GM18519 (cell line): ENCODE data around the gene SMARCC1.

Source experiments
- ATAC-seq: cut with Tn5 transposase; IDR thresholded peaks from one replicate; pipeline ENCODE4 v1.9.1; 2021; ENCODE audit warnings: mild to moderate bottlenecking, moderate library complexity; ENCODE audit not compliant: unreplicated experiment, low FRiP score

The SMARCC1 gene

GRCh38 chr3:47712398-47712797 lies 69.3 kb downstream of the SMARCC1 start:
- no peak for ATAC-seq

DNA sequence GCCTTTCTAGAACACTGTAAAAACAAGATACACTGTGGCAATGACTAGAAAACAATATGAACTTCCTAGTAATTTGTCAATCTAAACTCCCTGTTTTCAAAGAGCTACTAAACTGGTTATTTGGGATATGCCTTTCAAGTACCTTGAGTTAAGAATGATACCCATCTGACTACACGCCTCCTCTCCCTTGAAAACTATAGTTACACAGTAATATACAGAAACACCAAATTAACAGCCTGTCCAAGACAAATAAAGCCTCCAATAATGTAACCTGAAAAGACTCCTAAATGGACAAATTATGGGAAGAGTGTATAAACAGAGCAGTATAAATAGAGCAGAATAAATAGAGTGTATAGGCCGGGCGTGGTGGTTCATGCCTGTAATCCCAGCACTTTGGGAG lies 70.1 kb downstream of the SMARCC1 start:
- no peak for ATAC-seq

DNA sequence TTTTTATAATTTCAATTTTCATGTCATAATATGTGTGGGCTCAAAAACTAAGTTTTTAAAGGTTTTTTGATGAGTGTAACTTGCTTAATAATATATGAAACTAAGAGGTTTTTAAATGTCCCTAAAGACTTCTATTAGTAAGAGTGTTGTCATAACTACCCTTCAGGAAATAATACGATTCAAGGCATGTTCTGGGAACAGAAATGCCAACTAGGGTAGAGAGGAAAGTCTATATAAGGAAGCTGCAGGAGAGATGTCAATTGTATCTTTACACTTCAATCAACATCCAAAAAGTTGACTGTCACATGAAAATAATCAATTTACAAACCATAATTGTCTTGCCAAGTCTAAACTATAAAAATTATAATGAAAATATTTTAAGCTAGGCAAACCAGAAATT lies 76.3 kb downstream of the SMARCC1 start:
- no peak for ATAC-seq

GRCh38 chr3:47704237-47704612 lies 77.5 kb downstream of the SMARCC1 start:
- ATAC-seq = no peak

GRCh38 chr3:47701388-47701787 lies 80.3 kb downstream of the SMARCC1 start:
- no peak for ATAC-seq

- no peak for ATAC-seq
These were observed 89.5 kb downstream of the SMARCC1 start for GRCh38 chr3:47692158-47692557.

DNA sequence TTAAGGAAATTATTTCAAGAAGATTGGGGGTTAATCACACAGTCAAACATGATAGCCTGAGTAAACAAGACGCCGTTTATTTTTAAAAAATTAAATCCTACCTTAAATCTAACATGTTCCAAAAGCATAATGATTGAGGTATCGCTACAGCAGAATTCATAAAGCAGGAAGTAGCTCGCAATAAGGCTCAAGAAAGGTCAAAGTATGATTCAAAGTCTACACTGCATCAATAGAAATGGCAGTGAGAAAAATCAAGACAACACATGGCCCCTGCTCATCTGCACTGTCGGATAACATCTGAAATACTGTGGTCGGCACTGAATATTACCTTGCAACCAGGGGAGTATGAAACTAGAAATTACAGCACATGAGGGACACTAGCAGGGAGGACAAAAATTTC lies 93.2 kb downstream of the SMARCC1 start:
- ATAC-seq = no peak

- no peak for ATAC-seq
These were observed 96.7 kb downstream of the SMARCC1 start for GRCh38 chr3:47685037-47685436.

- no peak for ATAC-seq
These were observed 100.7 kb downstream of the SMARCC1 start for GRCh38 chr3:47681016-47681415.

DNA sequence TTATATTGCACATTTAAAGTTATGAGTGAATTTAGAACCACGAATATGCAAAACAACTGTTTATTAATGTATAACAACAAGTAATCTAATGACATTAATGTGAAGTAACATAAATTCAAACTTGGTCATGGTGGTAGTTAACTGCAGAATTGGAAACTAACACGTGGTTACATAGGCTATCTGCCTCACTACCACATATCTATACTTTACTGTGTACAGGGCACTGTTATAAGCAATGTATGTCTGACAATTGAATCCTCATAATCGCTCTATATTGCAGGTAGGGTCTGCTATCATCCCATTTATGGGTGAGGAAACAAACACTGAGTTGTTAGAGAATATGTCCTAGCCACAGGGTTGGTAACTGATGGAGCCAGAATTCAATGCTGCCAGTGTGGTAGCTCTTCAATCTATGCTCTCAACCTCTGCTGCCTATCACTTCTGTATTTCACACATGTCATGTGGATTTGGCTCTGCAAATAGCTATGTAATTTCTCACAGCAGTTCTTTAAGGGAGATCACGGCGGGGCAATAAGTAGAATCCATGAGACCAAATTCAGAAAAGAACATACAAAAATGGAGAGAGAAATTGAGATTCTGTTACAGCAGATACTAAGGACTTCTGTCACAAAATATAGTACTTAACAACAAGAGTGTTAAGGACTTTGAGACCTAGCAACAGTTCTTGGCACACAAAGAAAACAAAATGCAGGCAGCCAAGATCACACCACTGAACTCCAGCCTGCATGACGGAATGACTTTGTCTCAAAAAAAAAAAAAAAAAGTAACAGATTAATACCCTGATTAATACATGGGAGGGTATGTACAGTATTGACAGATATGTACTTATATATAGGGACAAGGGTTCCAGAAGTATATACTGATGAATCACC lies 103.0 kb downstream of the SMARCC1 start:
- ATAC-seq = no peak

- no peak for ATAC-seq
These were observed 112.5 kb downstream of the SMARCC1 start for GRCh38 chr3:47669026-47669749.

DNA sequence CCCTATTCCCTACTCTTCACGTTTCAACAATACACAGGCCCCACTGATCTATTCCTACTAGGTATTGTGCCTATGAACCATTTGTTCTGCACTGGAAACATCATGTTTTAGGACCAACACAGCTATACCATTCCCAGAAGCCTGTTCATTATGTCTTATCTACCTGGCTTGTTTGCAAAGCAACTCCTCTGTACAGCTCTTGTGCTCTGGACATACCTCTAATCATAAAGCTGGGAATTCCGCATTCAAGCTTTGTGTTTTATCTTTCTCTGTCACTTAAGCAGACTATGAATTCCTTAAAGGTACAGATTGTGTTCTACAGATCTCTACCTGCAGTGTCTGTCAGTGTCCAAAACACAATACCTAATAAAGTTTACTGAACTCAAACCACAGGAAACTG lies 115.6 kb downstream of the SMARCC1 start:
- ATAC-seq = no peak

GRCh38 chr3:47664519-47664918 lies 117.2 kb downstream of the SMARCC1 start:
- no peak for ATAC-seq

DNA sequence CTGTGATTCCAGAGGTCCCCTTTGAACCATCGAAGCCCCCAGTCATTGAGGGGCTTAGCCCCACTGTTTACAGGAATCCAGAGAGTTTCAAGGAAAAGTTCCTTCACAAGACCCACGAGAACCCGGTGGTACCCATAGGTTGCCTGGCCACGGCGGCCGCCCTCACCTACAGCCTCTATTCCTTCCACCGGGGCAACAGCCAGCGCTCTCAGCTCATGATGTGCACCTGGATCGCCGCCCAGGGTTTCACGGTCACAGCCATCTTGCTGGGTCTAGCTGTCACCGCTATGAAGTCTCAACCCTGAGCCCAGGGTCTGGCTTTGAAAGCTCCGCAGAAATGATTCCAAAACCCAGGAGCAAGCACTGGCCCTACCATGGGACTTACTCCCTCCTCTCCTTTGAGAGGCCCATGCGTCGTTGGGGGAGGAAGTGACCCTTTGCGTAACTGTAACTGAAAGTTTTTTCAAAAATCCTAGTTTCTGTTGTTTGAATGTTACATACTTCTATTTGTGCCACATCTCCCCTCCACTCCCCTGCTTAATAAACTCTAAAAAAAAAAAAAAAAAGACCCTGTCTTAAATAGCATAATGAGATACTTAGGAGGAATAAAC lies 118.0 kb downstream of the SMARCC1 start:
- ATAC-seq = no peak

DNA sequence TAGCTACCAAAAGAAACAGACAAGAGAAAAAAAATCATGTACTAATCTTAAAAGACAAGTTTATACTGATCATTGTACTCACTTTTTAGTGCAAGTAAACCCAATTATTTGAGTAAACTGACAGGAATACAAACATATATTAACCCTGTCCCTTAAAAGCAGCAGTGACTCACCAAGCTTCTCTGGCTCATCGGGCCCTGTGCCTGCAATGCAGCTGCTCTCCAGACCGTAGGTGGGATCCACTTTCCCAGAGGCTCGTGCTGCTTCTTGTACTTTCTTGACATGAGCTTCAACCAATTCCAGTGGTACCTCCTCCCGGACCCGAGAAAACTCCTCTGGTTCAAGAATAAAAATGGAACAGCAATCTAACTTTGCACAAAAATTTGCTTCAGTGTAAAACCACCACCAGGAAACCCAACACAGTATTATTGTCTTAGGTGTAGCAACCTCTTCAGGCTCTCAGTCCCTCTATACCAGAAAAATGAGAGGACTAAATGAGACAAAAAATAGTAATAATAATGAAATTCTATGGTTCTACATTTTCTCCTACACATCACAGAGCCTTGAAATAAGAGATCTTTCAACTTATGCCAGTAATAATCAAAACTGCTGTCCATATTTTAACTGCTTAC lies 120.5 kb downstream of the SMARCC1 start:
- no peak for ATAC-seq

- no peak for ATAC-seq
These were observed 123.2 kb downstream of the SMARCC1 start for GRCh38 chr3:47658444-47658843.

DNA sequence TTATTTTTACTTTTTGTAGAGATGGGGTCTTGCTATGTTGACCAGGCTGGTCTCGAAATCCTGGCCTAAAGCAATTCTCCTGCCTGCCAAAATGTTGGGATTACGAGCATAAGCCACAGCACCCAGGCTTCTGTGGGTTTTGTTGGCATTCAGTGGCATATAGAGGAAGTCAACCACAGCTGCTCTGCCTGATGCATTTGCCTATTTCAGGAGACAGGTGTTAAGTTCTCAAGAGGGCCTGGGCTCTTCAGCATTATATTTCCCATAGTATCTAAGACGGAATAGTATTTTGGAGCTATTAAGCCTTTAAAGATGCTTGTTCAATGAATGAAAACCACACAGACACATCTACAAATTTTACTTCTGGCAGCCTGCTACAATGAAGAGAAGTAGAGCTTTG lies 129.6 kb downstream of the SMARCC1 start:
- no peak for ATAC-seq

DNA sequence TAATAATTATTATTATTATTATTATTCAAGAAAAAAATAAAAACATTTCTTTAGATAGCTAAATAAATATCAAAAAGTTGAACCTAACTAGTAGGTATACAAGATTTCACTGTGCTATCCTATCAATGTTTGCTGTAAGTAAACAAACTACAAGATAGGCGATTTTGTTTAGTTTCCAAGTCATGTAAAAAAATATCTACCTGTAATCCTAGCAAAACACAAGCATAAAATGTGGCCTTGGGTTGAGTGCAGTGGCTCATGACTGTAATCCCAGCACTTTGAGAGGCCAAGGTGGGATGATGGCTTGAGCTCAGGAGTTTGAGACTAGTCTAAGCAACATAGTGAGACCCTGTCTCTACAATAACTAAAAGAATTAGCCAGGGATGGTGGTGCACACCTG lies 131.4 kb downstream of the SMARCC1 start:
- ATAC-seq = no peak

- ATAC-seq = no peak
These were observed 134.1 kb downstream of the SMARCC1 start for GRCh38 chr3:47647550-47647949.

DNA sequence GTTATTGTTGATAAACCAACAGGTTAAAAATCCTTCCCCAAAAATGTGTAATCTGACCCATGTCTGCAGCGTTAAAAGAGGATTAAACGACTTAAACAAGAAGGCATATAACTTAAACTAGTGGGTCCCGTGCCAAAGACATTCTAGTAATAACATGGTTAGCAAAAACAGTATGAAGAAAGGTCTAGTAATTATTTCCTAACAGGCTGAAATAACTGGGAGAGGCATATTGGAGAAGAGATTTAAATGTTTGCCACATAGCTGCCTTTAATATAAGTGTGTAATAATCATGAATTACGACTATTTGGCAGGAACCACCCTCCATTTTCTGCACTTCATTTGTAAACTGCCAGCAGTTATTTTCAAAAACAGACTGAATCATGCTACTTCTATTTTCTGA lies 135.3 kb downstream of the SMARCC1 start:
- ATAC-seq = no peak

- ATAC-seq = no peak
These were observed 136.1 kb downstream of the SMARCC1 start for GRCh38 chr3:47645551-47645950.
